IPS DF 6.9 (cell line): Measurements from ENCODE around the gene ARFGAP2.
"Not testable (repeated sequence)": the region's sequence is repeated elsewhere in the genome, so short reads cannot be mapped to it uniquely, and the experiment has no call there.

Experiments used
- DNase-seq: peaks from one replicate; pipeline ENCODE4 v3.0.0-alpha.2; 2013; ENCODE audit warnings: low read depth, low spot score
- H3K27ac ChIP-seq: one replicate; pipeline ENCODE4 v1.5.1; 2013; ENCODE audit warnings: low read length, control low read depth
- H3K27me3 ChIP-seq: 2 replicates; pipeline ENCODE4 v1.6.1; 2013; ENCODE audit warnings: mild to moderate bottlenecking, low read length; ENCODE audit not compliant: control insufficient read depth, insufficient read depth
- H3K36me3 ChIP-seq: 2 replicates; pipeline ENCODE4 v1.6.1; 2013; ENCODE audit warnings: low read length; ENCODE audit not compliant: control insufficient read depth, insufficient read depth
- H3K4me1 ChIP-seq: 2 replicates; pipeline ENCODE4 v1.6.1; 2013; ENCODE audit warnings: low read length; ENCODE audit not compliant: control insufficient read depth, insufficient read depth
- H3K4me3 ChIP-seq: 2 replicates; pipeline ENCODE4 v1.5.1; 2013; ENCODE audit warnings: mild to moderate bottlenecking, low read length
- H3K9me3 ChIP-seq: 2 replicates; pipeline ENCODE4 v1.6.1; 2013; ENCODE audit warnings: low read length, inconsistent platforms; ENCODE audit not compliant: control insufficient read depth, insufficient read depth
- WGBS: extraction: QIAGEN DNeasy Blood & Tissue Kit; methylation state at CpG from one replicate; pipeline ENCODE4 v1.1.7; 2013; ENCODE audit warnings: mixed read lengths, missing lambda C conversion rate; ENCODE audit not compliant: insufficient read length, insufficient coverage; 5-methylcytosine and 5-hydroxymethylcytosine counted together

The ARFGAP2 gene

GRCh38 chr11:47208008-47208552 is 31.4 kb upstream of the ARFGAP2 start:
- DNase-seq, H3K27me3 ChIP-seq, H3K9me3 ChIP-seq, H3K4me1 ChIP-seq, H3K4me3 ChIP-seq, H3K36me3 ChIP-seq, H3K27ac ChIP-seq: not testable (repeated sequence)
- WGBS = no CpG with 5 or more reads among the region's 13 CpGs

- no peaks in the 10 kb centered on the region for H3K36me3 ChIP-seq
- no peak overlapping the region for H3K4me3 ChIP-seq
- H3K9me3 ChIP-seq = no peaks in the 10 kb centered on the region
- H3K27me3 ChIP-seq = no peaks in the 10 kb centered on the region
- WGBS = no CpG with 5 or more reads among the region's 6 CpGs
- H3K27ac ChIP-seq = no peak overlapping the region
- DNase-seq = no peak
- H3K4me1 ChIP-seq = no peaks in the 10 kb centered on the region
Measured at GRCh38 chr11:47207459-47207858, 30.8 kb upstream of the ARFGAP2 start.

- WGBS = no CpG with 5 or more reads among the region's 5 CpGs
- H3K27me3 ChIP-seq, H3K4me1 ChIP-seq, H3K4me3 ChIP-seq, DNase-seq, H3K36me3 ChIP-seq, H3K27ac ChIP-seq, H3K9me3 ChIP-seq: not testable (repeated sequence)
Measured at GRCh38 chr11:47206577-47206976, 29.9 kb upstream of the ARFGAP2 start.

GRCh38 chr11:47204637-47204989 is 27.9 kb upstream of the ARFGAP2 start:
- no peaks in the 10 kb centered on the region for H3K36me3 ChIP-seq
- no peak for DNase-seq
- H3K27me3 ChIP-seq = no peaks in the 10 kb centered on the region
- H3K4me1 ChIP-seq = no peaks in the 10 kb centered on the region
- no CpG with 5 or more reads among the region's 2 CpGs for WGBS
- no peaks in the 10 kb centered on the region for H3K9me3 ChIP-seq
- no peak overlapping the region for H3K4me3 ChIP-seq
- H3K27ac ChIP-seq = no peak overlapping the region

GRCh38 chr11:47202576-47202975 is 25.9 kb upstream of the ARFGAP2 start:
- Histone ChIP-seq H3K4me1 (no peaks in the 10 kb centered on the region), H3K27ac (no peak overlapping the region), H3K4me3 (no peak overlapping the region), H3K9me3 (no peaks in the 10 kb centered on the region), H3K36me3 (no peaks in the 10 kb centered on the region), H3K27me3 (no peaks in the 10 kb centered on the region)
- no peak for DNase-seq
- no CpG with 5 or more reads among the region's 5 CpGs for WGBS

- H3K27me3 ChIP-seq = no peaks in the 10 kb centered on the region
- no peaks in the 10 kb centered on the region for H3K4me1 ChIP-seq
- H3K4me3 ChIP-seq = no peak overlapping the region
- H3K36me3 ChIP-seq = no peaks in the 10 kb centered on the region
- no peak overlapping the region for H3K27ac ChIP-seq
- no peaks in the 10 kb centered on the region for H3K9me3 ChIP-seq
- no peak for DNase-seq
- no CpG with 5 or more reads among the region's 4 CpGs for WGBS
Measured at GRCh38 chr11:47201015-47201414, 24.3 kb upstream of the ARFGAP2 start.

- not testable (repeated sequence) for DNase-seq, H3K4me3 ChIP-seq, H3K27ac ChIP-seq, H3K4me1 ChIP-seq, H3K36me3 ChIP-seq, H3K9me3 ChIP-seq, H3K27me3 ChIP-seq
- no CpG with 5 or more reads among the region's 9 CpGs for WGBS
Measured at GRCh38 chr11:47198161-47198560, 21.5 kb upstream of the ARFGAP2 start.

- H3K4me3 ChIP-seq = no peak overlapping the region
- no peaks in the 10 kb centered on the region for H3K4me1 ChIP-seq
- H3K36me3 ChIP-seq = no peaks in the 10 kb centered on the region
- no peak for DNase-seq
- H3K27me3 ChIP-seq = no peaks in the 10 kb centered on the region
- WGBS = no CpG with 5 or more reads among the region's 4 CpGs
- no peaks in the 10 kb centered on the region for H3K9me3 ChIP-seq
- no peak overlapping the region for H3K27ac ChIP-seq
Measured at GRCh38 chr11:47192111-47192510, 15.4 kb upstream of the ARFGAP2 start.

GRCh38 chr11:47191137-47191536 is 14.5 kb upstream of the ARFGAP2 start:
- WGBS = no CpG with 5 or more reads among the region's 10 CpGs
- not testable (repeated sequence) for H3K27ac ChIP-seq, H3K4me1 ChIP-seq, H3K36me3 ChIP-seq, H3K27me3 ChIP-seq, DNase-seq, H3K4me3 ChIP-seq, H3K9me3 ChIP-seq

- Histone ChIP-seq H3K9me3 (no peaks in the 10 kb centered on the region), H3K36me3 (no peaks in the 10 kb centered on the region), H3K27ac (no peak overlapping the region), H3K27me3 (no peaks in the 10 kb centered on the region), H3K4me1 (no peaks in the 10 kb centered on the region), H3K4me3 (no peak overlapping the region)
- no peak for DNase-seq
- whole genome bisulfite sequencing = no CpG with 5 or more reads among the region's 11 CpGs
Measured at GRCh38 chr11:47189100-47189834, 12.6 kb upstream of the ARFGAP2 start.

- Histone ChIP-seq H3K4me3 (no peak overlapping the region), H3K4me1 (0 out of 2 replicates have a peak, but pooled peaks cover 2% of the 10 kb centered on the region), H3K27me3 (no peaks in the 10 kb centered on the region), H3K9me3 (no peaks in the 10 kb centered on the region), H3K36me3 (no peaks in the 10 kb centered on the region), H3K27ac (no peak overlapping the region)
- no CpG with 5 or more reads among the region's 1 CpG for WGBS
- DNase-seq = no peak
Measured at GRCh38 chr11:47188259-47188658, 11.6 kb upstream of the ARFGAP2 start.
